KMS-11 (cell line): ENCODE measurements around the gene GRAP.
"Not testable (repeated sequence)": the region's sequence is repeated elsewhere in the genome, so short reads cannot be mapped to it uniquely, and the experiment has no call there.

ENCODE experiments used
- H2AFZ ChIP-seq: fragments of 200-600 bp; sonication (generic); 2 replicates; pipeline ENCODE4 v1.6.1; 2016; ENCODE audit warnings: antibody characterized with exemption, mixed run types, low read depth
- H3K27ac ChIP-seq: fragments of 200-600 bp; sonication (generic); 2 replicates; pipeline ENCODE4 v1.6.1; 2016; ENCODE audit warnings: mild to moderate bottlenecking, mixed run types
- H3K27me3 ChIP-seq: fragments of 200-600 bp; sonication (generic); 2 replicates; pipeline ENCODE4 v1.6.1; 2017; ENCODE audit warnings: mild to moderate bottlenecking, low read depth, mixed run types, moderate library complexity; ENCODE audit not compliant: insufficient read depth
- H3K36me3 ChIP-seq: fragments of 200-600 bp; sonication (generic); 2 replicates; pipeline ENCODE4 v1.6.1; 2017; ENCODE audit warnings: mild to moderate bottlenecking, mixed run types; ENCODE audit not compliant: insufficient read depth
- H3K4me1 ChIP-seq: fragments of 200-600 bp; sonication (generic); 2 replicates; pipeline ENCODE4 v1.6.1; 2016; ENCODE audit warnings: mild to moderate bottlenecking, low read depth, mixed run types; ENCODE audit not compliant: poor library complexity, severe bottlenecking
- H3K4me2 ChIP-seq: fragments of 200-600 bp; sonication (generic); 2 replicates; pipeline ENCODE4 v1.7.0; 2016; ENCODE audit warnings: mild to moderate bottlenecking, mixed run types
- H3K4me3 ChIP-seq: fragments of 200-600 bp; sonication (generic); IDR thresholded peaks from 2 replicates; pipeline ENCODE4 v1.6.1; 2017; ENCODE audit warnings: low read depth, low read length, mixed read lengths; ENCODE audit not compliant: insufficient read depth
- H3K79me2 ChIP-seq: fragments of 200-600 bp; sonication (generic); 2 replicates; pipeline ENCODE4 v1.6.1; 2016; ENCODE audit warnings: low read depth, mixed run types; ENCODE audit not compliant: insufficient read depth
- H3K9ac ChIP-seq: fragments of 200-600 bp; sonication (generic); 2 replicates; pipeline ENCODE4 v1.6.1; 2016; ENCODE audit warnings: mild to moderate bottlenecking, mixed run types
- H4K20me1 ChIP-seq: fragments of 200-600 bp; sonication (generic); 2 replicates; pipeline ENCODE4 v1.6.1; 2016; ENCODE audit warnings: mild to moderate bottlenecking, mixed run types; ENCODE audit not compliant: insufficient read depth
- CTCF ChIP-seq: fragments of 200-600 bp; sonication (generic); conservative IDR thresholded peaks from 2 replicates; pipeline ENCODE4 v1.6.1; 2017; ENCODE audit warnings: low read depth, mild to moderate bottlenecking, antibody characterized with exemption, low read length, moderate library complexity, mixed read lengths

The GRAP gene

GRCh38 chr17:19028671-19029070, 18.1 kb downstream of the GRAP start:
- H4K20me1 ChIP-seq, H3K79me2 ChIP-seq, H3K4me3 ChIP-seq, H3K27ac ChIP-seq, H3K27me3 ChIP-seq, H3K4me1 ChIP-seq, H2AFZ ChIP-seq, H3K36me3 ChIP-seq, H3K9ac ChIP-seq, H3K4me2 ChIP-seq: not testable (repeated sequence)

GRCh38 chr17:19024101-19025078, 22.4 kb downstream of the GRAP start:
- no peaks in the 10 kb centered on the region for H3K4me1 ChIP-seq
- no peak overlapping the region for H3K4me3 ChIP-seq
- H3K9ac ChIP-seq, result no peak overlapping the region
- H3K27ac ChIP-seq, result no peak overlapping the region
- no peaks in the 10 kb centered on the region for H3K79me2 ChIP-seq
- no peaks in the 10 kb centered on the region for H3K36me3 ChIP-seq
- H3K27me3 ChIP-seq, result no peaks in the 10 kb centered on the region
- no peak overlapping the region for H3K4me2 ChIP-seq
- TF ChIP-seq CTCF, result no peak
- H4K20me1 ChIP-seq, result no peaks in the 10 kb centered on the region
- no peak overlapping the region for H2AFZ ChIP-seq

- Histone ChIP-seq H3K4me2 (no peak overlapping the region), H3K27ac (no peak overlapping the region), H4K20me1 (no peaks in the 10 kb centered on the region)
Observed at GRCh38 chr17:19023209-19023999, 23.4 kb downstream of the GRAP start.

GRCh38 chr17:19022747-19023146, 24.0 kb downstream of the GRAP start:
- TF ChIP-seq CTCF, result no peak
- Histone ChIP-seq H3K27me3 (peaks cover 4% of the 10 kb centered on the region; the same call in 1 of the 2 replicates), H3K4me3 (no peak overlapping the region), H4K20me1 (no peaks in the 10 kb centered on the region), H3K4me1 (no peaks in the 10 kb centered on the region), H3K36me3 (no peaks in the 10 kb centered on the region), H3K27ac (no peak overlapping the region), H3K9ac (no peak overlapping the region), H3K4me2 (no peak overlapping the region), H3K79me2 (no peaks in the 10 kb centered on the region), H2AFZ (no peak overlapping the region)

More at GRCh38 chr17:19023209-19023999, 23.4 kb downstream of the GRAP start:
- Histone ChIP-seq H3K36me3 (no peaks in the 10 kb centered on the region), H3K4me3 (no peak overlapping the region), H2AFZ (no peak overlapping the region), H3K4me1 (no peaks in the 10 kb centered on the region), H3K27me3 (peaks cover 4% of the 10 kb centered on the region; the same call in 1 of the 2 replicates), H3K9ac (no peak overlapping the region), H3K79me2 (no peaks in the 10 kb centered on the region)
- TF ChIP-seq CTCF, result no peak
